ENCODE results near the gene GRHPR.

- no peak for TF ChIP-seq CTCF (IDR thresholded peaks at IDR 0.05)
- no peak for TF ChIP-seq POLR2A (IDR thresholded peaks at IDR 0.05)
These were observed 11.4 kb downstream of the GRHPR start for GRCh38 chr9:37433867-37434371.

Measured in right lobe of liver (tissue), 4 donors.